SW480 (cell line): ENCODE measurements around the gene EPG5.

Source experiments
- DNase-seq: peaks from one replicate; pipeline ENCODE4 v3.0.0-alpha.2; 2016; ENCODE audit warnings: low spot score

Gene EPG5

DNA sequence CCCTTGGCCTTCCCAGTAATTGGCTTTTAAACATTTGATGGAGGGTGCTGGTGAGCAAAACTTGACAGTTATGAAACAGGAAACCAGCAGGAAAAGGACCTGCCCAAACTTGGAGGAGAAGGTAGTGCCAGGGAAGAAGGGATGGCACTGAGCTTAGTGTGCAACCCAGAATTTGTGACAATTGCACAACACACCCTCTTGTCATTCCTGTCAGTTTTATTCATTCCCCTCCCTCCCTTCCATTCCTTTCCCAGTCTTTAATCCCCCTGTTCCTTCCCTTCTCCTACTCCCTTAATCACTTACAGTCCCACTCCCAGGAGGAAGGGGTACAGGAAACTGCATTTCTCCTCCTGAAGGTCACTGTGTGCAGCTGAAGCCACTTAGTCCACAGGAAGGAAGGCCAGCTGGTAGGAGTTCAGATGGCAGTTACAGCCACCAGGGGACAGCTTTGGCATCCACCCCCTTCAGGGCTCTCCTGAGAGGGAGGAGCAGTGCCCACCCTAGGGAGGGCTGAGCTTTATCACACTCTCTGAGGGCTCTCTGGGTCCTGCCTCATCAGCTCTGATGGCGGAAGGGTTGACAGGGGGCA lies 165.6 kb downstream of the EPG5 start:
- DNase-seq, result no peak
